B cell (primary cell): Measurements from ENCODE around the gene SIGLEC10. TPM values are rescaled to one million over a fixed set of nuclear protein-coding genes. Genes with fewer than 3 reads are reported as not detected.

Experiments
- ATAC-seq: fragments of 200-7000 bp; cut with Tn5 transposase; one replicate; pipeline ENCODE4 v1.10.0; 2021; ENCODE audit warnings: low read depth, mild to moderate bottlenecking, moderate number of reproducible peaks, moderate library complexity
- CTCF ChIA-PET: fragments of 350-600 bp; sonication (Branson Sonifier 250); formaldehyde crosslinking; loops from one replicate; lab custom pipeline; 2021; ENCODE audit warnings: antibody characterized with exemption, inconsistent platforms; lab: Charles Lee
- POLR2A ChIA-PET: fragments of 350-600 bp; sonication (Branson Sonifier 250); formaldehyde crosslinking; loops from one replicate; lab custom pipeline; 2021; ENCODE audit warnings: antibody characterized with exemption; lab: Charles Lee
- DNase-seq: peaks from one replicate; pipeline ENCODE4 v3.0.0; 2013
- H2AFZ ChIP-seq: 2 replicates; pipeline ENCODE4 v1.6.1; 2012; ENCODE audit warnings: mild to moderate bottlenecking, low read depth, low read length; ENCODE audit not compliant: insufficient read depth, poor library complexity, severe bottlenecking
- H3K27ac ChIP-seq, 2 donors: 1 replicate in 1 of 2; 2 replicates in 1 of 2; pipeline ENCODE4 v1.5.1; 2012 to 2013; ENCODE audit warnings: low read length in 2 of 2, mild to moderate bottlenecking in 2 of 2, moderate library complexity in 1 of 2
- H3K27me3 ChIP-seq, 4 experiments: fragments of 200-600 bp in 1 of 4; sonication (generic) in 1 of 4; replicated peaks in 1 of 4; 1 replicate in 2 of 4; 2 replicates in 2 of 4; pipeline versions ENCODE4 v1.6.1 to v1.7.0; 2013 to 2016; ENCODE audit warnings: low read length in 3 of 4, mild to moderate bottlenecking in 2 of 4, mixed read lengths in 1 of 4, moderate library complexity in 1 of 4; ENCODE audit not compliant: insufficient read depth in 4 of 4, control insufficient read depth in 3 of 4; ENCODE audit errors: control extremely low read depth in 1 of 4
- H3K36me3 ChIP-seq, 2 experiments: replicated peaks in 1 of 2; 1 replicate in 1 of 2; 2 replicates in 1 of 2; pipeline versions ENCODE4 v1.6.1 to v1.7.1; 2013; ENCODE audit warnings: low read length in 1 of 2; ENCODE audit not compliant: insufficient read depth in 2 of 2, control insufficient read depth in 1 of 2; ENCODE audit errors: control extremely low read depth in 1 of 2, extremely low read depth in 1 of 2
- H3K4me1 ChIP-seq, 2 donors: fragments of 200-600 bp in 1 of 2; sonication (generic) in 1 of 2; 1 replicate in 1 of 2; 2 replicates in 1 of 2; pipeline versions ENCODE4 v1.5.1 to v1.6.1; 2013 to 2017; ENCODE audit warnings: low read length in 2 of 2; ENCODE audit not compliant: control insufficient read depth in 2 of 2, insufficient read depth in 2 of 2
- H3K4me2 ChIP-seq: replicated peaks from 2 replicates; pipeline ENCODE3; 2012; ENCODE audit warnings: mild to moderate bottlenecking, low read depth, low read length; ENCODE audit not compliant: poor library complexity, severe bottlenecking
- H3K4me3 ChIP-seq, 5 experiments: fragments of 200-600 bp in 1 of 5; sonication (generic) in 1 of 5; 1 replicate in 3 of 5; 2 replicates in 2 of 5; pipeline versions ENCODE4 v1.5.1 to v1.7.0; 2011 to 2016; ENCODE audit warnings: low read length in 4 of 5, mild to moderate bottlenecking in 4 of 5, low read depth in 2 of 5, control low read depth in 1 of 5, moderate library complexity in 1 of 5; ENCODE audit not compliant: insufficient read depth in 1 of 5; ENCODE audit errors: control extremely low read depth in 1 of 5, extremely low read depth in 1 of 5
- H3K79me2 ChIP-seq: fragments of 200-600 bp; sonication (generic); one replicate; pipeline ENCODE4 v1.6.0; 2016; ENCODE audit warnings: low read length; ENCODE audit not compliant: control insufficient read depth, insufficient read depth
- H3K9ac ChIP-seq: fragments of 200-600 bp; sonication (generic); 2 replicates; pipeline ENCODE4 v1.6.1; 2017; ENCODE audit warnings: mild to moderate bottlenecking, low read length, moderate library complexity
- H3K9me3 ChIP-seq, 3 donors: one replicate each; pipeline versions ENCODE4 v1.6.1 to v1.7.1; 2013; ENCODE audit warnings: low read length in 2 of 3; ENCODE audit not compliant: control insufficient read depth in 2 of 3, insufficient read depth in 1 of 3; ENCODE audit errors: control extremely low read depth in 1 of 3
- H4K20me1 ChIP-seq: 2 replicates; pipeline ENCODE4 v1.6.0; 2012; ENCODE audit warnings: mild to moderate bottlenecking, low read length; ENCODE audit not compliant: insufficient read depth, control insufficient read depth, poor library complexity, severe bottlenecking
- H3K27ac Mint-ChIP-seq: one replicate; pipeline ENCODE4 v1.8.0; 2021; ENCODE audit warnings: mixed read lengths
- H3K27me3 Mint-ChIP-seq: one replicate; pipeline ENCODE4 v1.8.0; 2021; ENCODE audit warnings: mixed read lengths
- H3K4me1 Mint-ChIP-seq: one replicate; pipeline ENCODE4 v1.8.0; 2021; ENCODE audit warnings: mixed read lengths
- H3K4me3 Mint-ChIP-seq: one replicate; pipeline ENCODE4 v1.8.0; 2021; ENCODE audit warnings: mixed read lengths
- H3K9me3 Mint-ChIP-seq: one replicate; pipeline ENCODE4 v1.8.0; 2022; ENCODE audit warnings: mixed read lengths; ENCODE audit not compliant: insufficient read depth
- CTCF ChIP-seq: fragments of 200-600 bp; IDR thresholded peaks from one replicate; pipeline ENCODE4 v1.8.0; 2022; ENCODE audit warnings: antibody characterized with exemption, mild to moderate bottlenecking
- EZH2 ChIP-seq: IDR thresholded peaks from 2 replicates; pipeline ENCODE4 v1.6.1; 2012; ENCODE audit warnings: borderline replicate concordance, low read depth, mild to moderate bottlenecking, moderate library complexity, low read length; ENCODE audit not compliant: insufficient read depth, poor library complexity, severe bottlenecking
- WGBS: methylation state at CpG from one replicate; pipeline ENCODE4 v1.1.5; 2013; ENCODE audit warnings: missing lambda C conversion rate; ENCODE audit not compliant: insufficient coverage; 5-methylcytosine and 5-hydroxymethylcytosine counted together
- intact Hi-C: fragments of 100-400 bp; cut with micrococcal nuclease; formaldehyde crosslinking; loops from one replicate; pipeline ENCODE4 v1.10.0; 2022
- polyA plus RNA-seq: library from polyadenylated mRNA; depleted of rRNA; stranded (reverse); fragments of >200 nt; gene quantifications from 2 replicates; pipeline ENCODE4 v1.2.3, GENCODE V29; 2012
- total RNA-seq, 2 donors: library from RNA; stranded (reverse); fragments of 120-200 nt in 1 of 2; gene quantifications; 1 replicate in 1 of 2; 2 replicates in 1 of 2; pipeline versions ENCODE4 v1.2.3 to v1.2.4, GENCODE V29; 2013 to 2022

Gene SIGLEC10
- total and polyA plus RNA-seq, 2 donors (not counting 1 experiment from before 2014, with no cell fraction given), result 49.1 to 87.6 TPM

- Mint-ChIP-seq H3K27me3 (peaks cover 27% of the 10 kb centered on the region), H3K9me3 (no peaks in the 10 kb centered on the region), H3K4me3 (no peak overlapping the region), H3K27ac (no peak overlapping the region), H3K4me1 (no peaks in the 10 kb centered on the region)
- POLR2A ChIA-PET, result no interaction called here
- Histone ChIP-seq H3K9me3 (peaks cover 0 to 9% (median 0%) of the 10 kb centered on the region in 3 donors), H3K36me3 (no peaks in the 10 kb centered on the region), H3K27ac (no peak overlapping the region), H3K79me2 (no peaks in the 10 kb centered on the region), H3K27me3 (peaks cover 0 to 17% (median 3%) of the 10 kb centered on the region in 4 experiments), H2AFZ (no peak overlapping the region), H3K4me2 (no peak overlapping the region), H3K9ac (no peak overlapping the region), H3K4me3 (no peak overlapping the region), H4K20me1 (no peaks in the 10 kb centered on the region), H3K4me1 (peaks cover 0 to 7% of the 10 kb centered on the region in 2 donors)
- WGBS, result 91% methylated on average over 11 of the region's 11 CpGs
- CTCF ChIA-PET, result no interaction called here
- intact Hi-C loops, result no loop called here
- TF ChIP-seq EZH2 (no peak), CTCF (no peak)
- ATAC-seq, result no peak
- no peak for DNase-seq
These were observed 39.3 kb upstream of the SIGLEC10 start for GRCh38 chr19:51456541-51457290.

DNA sequence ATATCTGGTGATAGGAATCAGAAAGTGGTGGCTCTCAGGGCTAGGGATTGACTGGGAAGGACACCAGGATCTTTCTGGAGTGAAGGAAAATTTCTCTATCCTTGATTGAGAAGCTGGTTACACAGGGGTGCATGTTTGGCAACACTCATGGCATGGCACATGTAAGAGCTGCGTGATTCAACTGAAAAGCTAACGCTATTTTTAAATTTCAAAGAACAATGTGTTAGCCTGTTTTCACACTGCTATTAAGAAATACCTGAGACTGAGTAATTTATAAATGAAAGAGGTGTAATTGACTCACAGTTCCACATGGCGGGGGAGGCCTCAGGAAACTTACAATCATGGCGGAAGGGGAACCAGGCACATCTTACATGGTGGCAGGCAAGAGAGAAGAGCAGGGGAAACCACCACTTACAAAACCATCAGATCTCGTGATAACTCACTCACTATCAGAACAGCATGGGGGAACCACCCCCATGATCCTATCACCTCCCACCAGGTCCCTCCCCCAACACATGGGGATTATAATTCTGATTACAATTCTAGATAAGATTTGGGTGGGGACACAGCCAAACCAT is 33.4 kb upstream of the SIGLEC10 start:
- TF ChIP-seq CTCF (no peak), EZH2 (no peak)
- Histone ChIP-seq H3K4me2 (no peak overlapping the region), H3K27me3 (peaks cover 0 to 34% (median 7%) of the 10 kb centered on the region in 4 experiments), H3K9ac (no peak overlapping the region), H3K27ac (no peak overlapping the region), H3K4me3 (no peak overlapping the region), H3K36me3 (no peaks in the 10 kb centered on the region), H4K20me1 (no peaks in the 10 kb centered on the region), H2AFZ (no peak overlapping the region), H3K4me1 (peaks cover 0 to 5% of the 10 kb centered on the region in 2 donors), H3K9me3 (peaks cover 0 to 19% (median 0%) of the 10 kb centered on the region in 3 donors), H3K79me2 (no peaks in the 10 kb centered on the region)
- ChIA-PET POLR2A (no interaction called here), CTCF (no interaction called here)
- intact Hi-C loops, result no loop called here
- ATAC-seq (no peak), DNase-seq (no peak)
- no peak overlapping the region for H3K4me3 Mint-ChIP-seq
- H3K27me3 Mint-ChIP-seq, result peaks cover 52% of the 10 kb centered on the region
- WGBS, result no CpG with 5 or more reads among the region's 5 CpGs
- no peaks in the 10 kb centered on the region for H3K9me3 Mint-ChIP-seq
- H3K4me1 Mint-ChIP-seq, result peaks cover 4% of the 10 kb centered on the region
- no peak overlapping the region for H3K27ac Mint-ChIP-seq
